HepG2 (cell line): ENCODE data around the gene MRPL37. TPM values are rescaled to one million over a fixed set of nuclear protein-coding genes. Genes with fewer than 3 reads are reported as not detected.

Experiments
- ATAC-seq: fragments of 200-7000 bp; cut with Tn5 transposase; 3 replicates; pipeline ENCODE4 v1.9.1; 2020; ENCODE audit warnings: mild to moderate bottlenecking, moderate library complexity
- BruUV-seq: library from RNA; stranded (reverse); fragments of 400-500 nt; replicated peaks from 2 replicates; lab custom pipeline; 2021; lab: Mats Ljungman, UMichigan
- CTCF ChIA-PET: fragments of 300-600 bp; formaldehyde crosslinking; extraction: SDS; loops from one replicate; lab custom pipeline; 2021; ENCODE audit warnings: low total read pairs, inconsistent platforms, low intra/inter-chr PET ratio; lab: Yijun Ruan, JAX
- POLR2A ChIA-PET: fragments of 350-600 bp; sonication (Branson Sonifier 250); formaldehyde crosslinking; loops from one replicate; lab custom pipeline; 2020; ENCODE audit warnings: antibody characterized with exemption, inconsistent platforms; lab: Yijun Ruan, JAX
- DNase-seq: peaks from one replicate; pipeline ENCODE4 v3.0.0-alpha.2; 2015; ENCODE audit warnings: low spot score
- FAIRE-seq: peaks from 3 replicates; lab custom pipeline; 2011; peaks lifted over from hg19 to GRCh38; lab: Jason Lieb, UNC
- H2AFZ ChIP-seq: one replicate; pipeline ENCODE4 v1.6.1; 2011; ENCODE audit warnings: low read length, inconsistent platforms
- H3K27ac ChIP-seq: fragments of 300-600 bp; 3 replicates; pipeline ENCODE4 v1.8.0; 2011; ENCODE audit warnings: mixed run types, mild to moderate bottlenecking, mixed read lengths, low read length, inconsistent platforms; ENCODE audit not compliant: insufficient read depth; ENCODE audit errors: extremely low read length
- H3K27me3 ChIP-seq, 2 experiments: fragments of 200-600 bp in 1 of 2; 2 replicates in 1 of 2; 3 replicates in 1 of 2; pipeline versions ENCODE4 v1.6.0 to v1.8.0; 2011; ENCODE audit warnings: low read length in 2 of 2, mild to moderate bottlenecking in 2 of 2, moderate library complexity in 2 of 2, inconsistent platforms in 1 of 2; ENCODE audit not compliant: insufficient read depth in 2 of 2, control insufficient read depth in 1 of 2
- H3K36me3 ChIP-seq, 2 experiments: fragments of 200-600 bp in 1 of 2; replicated peaks in 1 of 2; 2 replicates in 1 of 2; 3 replicates in 1 of 2; pipeline versions ENCODE4 v1.5.1 to v1.8.0; 2011; ENCODE audit warnings: low read length in 2 of 2, inconsistent platforms in 1 of 2; ENCODE audit not compliant: insufficient read depth in 2 of 2, control insufficient read depth in 1 of 2
- H3K4me1 ChIP-seq: 2 replicates; pipeline ENCODE4 v1.5.1; 2012; ENCODE audit warnings: low read length, inconsistent platforms; ENCODE audit not compliant: insufficient read depth
- H3K4me2 ChIP-seq: 2 replicates; pipeline ENCODE4 v1.6.0; 2011; ENCODE audit warnings: low read depth, low read length, inconsistent platforms
- H3K4me3 ChIP-seq, 3 experiments: fragments of 200-600 bp in 1 of 3; sonication (generic), shearing (Covaris generic) in 1 of 3; replicated peaks in 1 of 3; 2 replicates each; pipeline ENCODE4 v1.5.1; 2011 to 2016; ENCODE audit warnings: low read length in 3 of 3, inconsistent platforms in 2 of 3, low read depth in 2 of 3, mild to moderate bottlenecking in 2 of 3, control low read depth in 1 of 3, mixed read lengths in 1 of 3; ENCODE audit not compliant: insufficient read depth in 1 of 3
- H3K79me2 ChIP-seq: one replicate; pipeline ENCODE4 v1.6.1; 2011; ENCODE audit warnings: low read length, inconsistent platforms; ENCODE audit not compliant: insufficient read depth
- H3K9ac ChIP-seq: 2 replicates; pipeline ENCODE4 v1.6.0; 2011; ENCODE audit warnings: mild to moderate bottlenecking, low read depth, low read length, inconsistent platforms; ENCODE audit not compliant: insufficient read depth
- H3K9me3 ChIP-seq: 2 replicates; pipeline ENCODE4 v1.5.1; 2012; ENCODE audit warnings: mild to moderate bottlenecking, low read length
- H4K20me1 ChIP-seq: 2 replicates; pipeline ENCODE4 v1.6.0; 2011; ENCODE audit warnings: inconsistent platforms, mild to moderate bottlenecking, low read length, moderate library complexity; ENCODE audit not compliant: insufficient read depth
- AKAP8 ChIP-seq: sonication (generic); formaldehyde crosslinking; IDR thresholded peaks from 2 replicates; pipeline ENCODE4 v1.5.1; 2020; ENCODE audit warnings: mild to moderate bottlenecking, missing genetic modification reagents
- ATAD3A ChIP-seq: sonication (generic); formaldehyde crosslinking; IDR thresholded peaks from 2 replicates; pipeline ENCODE4 v1.4.0; 2020; ENCODE audit warnings: missing genetic modification reagents
- KDM1A ChIP-seq: IDR thresholded peaks from 2 replicates; pipeline ENCODE4 v1.6.1; 2016; ENCODE audit warnings: missing compliant biosample characterization
- NFE2L1 ChIP-seq: sonication (generic); formaldehyde crosslinking; IDR thresholded peaks from 2 replicates; pipeline ENCODE4 v1.4.0; 2020; ENCODE audit warnings: missing genetic modification reagents, mild to moderate bottlenecking, borderline replicate concordance
- RXRA ChIP-seq: sonication (generic); formaldehyde crosslinking; IDR thresholded peaks from 2 replicates; pipeline ENCODE4 v1.5.1; 2020; ENCODE audit warnings: missing genetic modification reagents
- ZNF235 ChIP-seq: sonication (generic); formaldehyde crosslinking; IDR thresholded peaks from 2 replicates; pipeline ENCODE4 v1.8.1; 2023; ENCODE audit warnings: mild to moderate bottlenecking, missing genetic modification reagents, borderline replicate concordance
- ZNF670 ChIP-seq: sonication (generic); formaldehyde crosslinking; IDR thresholded peaks from 2 replicates; pipeline ENCODE4 v1.8.0; 2022; ENCODE audit warnings: mild to moderate bottlenecking, missing genetic modification reagents, borderline replicate concordance
- ZNF773 ChIP-seq: sonication (generic); formaldehyde crosslinking; IDR thresholded peaks from 2 replicates; pipeline ENCODE4 v1.4.0; 2020; ENCODE audit warnings: missing genetic modification reagents, borderline replicate concordance
- ZNF83 ChIP-seq: sonication (generic); formaldehyde crosslinking; IDR thresholded peaks from 2 replicates; pipeline ENCODE4 v1.4.0; 2020; ENCODE audit warnings: missing genetic modification reagents, mild to moderate bottlenecking, borderline replicate concordance
- WGBS: methylation state at CpG from one replicate; pipeline ENCODE4 v1.1.6; 2017; ENCODE audit warnings: low lambda C conversion rate; 5-methylcytosine and 5-hydroxymethylcytosine counted together
- in situ Hi-C: cut with HindIII; loops from 2 replicates; pipeline ENCODE4 v1.10.0; 2017; ENCODE audit warnings: low pct_unique_long_range_greater_than_20kb; ENCODE audit not compliant: extremely low pct_ligation_motif_present
- intact Hi-C: fragments of 100-400 bp; cut with micrococcal nuclease; formaldehyde crosslinking; loops from one replicate; pipeline ENCODE4 v1.10.0; 2022; ENCODE audit not compliant: unreplicated experiment
- polyA plus RNA-seq, 8 experiments: library from polyadenylated mRNA; depleted of rRNA in 3 of 8; stranded (reverse) in 7 of 8; unstranded in 1 of 8; fragments of >200 nt; fragmentation: Illumina TruSeq in 4 of 8; extraction: Trizol in 4 of 8; gene quantifications; 2 replicates each; pipeline versions ENCODE4 v1.2.1 to v1.2.3, GENCODE V29; 2011 to 2016; ENCODE audit warnings: low read depth in 4 of 8, missing spikeins in 1 of 8, mixed read lengths in 1 of 8; ENCODE audit not compliant: insufficient read depth in 1 of 8
- total RNA-seq, 5 experiments: library from RNA; depleted of rRNA; stranded (reverse); fragments of >200 nt; fragmentation: Illumina TruSeq; extraction: Trizol; gene quantifications; 2 replicates each; pipeline ENCODE4 v1.2.3, GENCODE V29; 2016; ENCODE audit warnings: low read depth in 1 of 5
- TF ChIP-seq, protein P1 (sequence below): sonication (generic); formaldehyde crosslinking; IDR thresholded peaks from 2 replicates; pipeline ENCODE4 v1.5.0; 2020; ENCODE audit warnings: missing genetic modification reagents, mild to moderate bottlenecking, borderline replicate concordance
- TF ChIP-seq, protein P2 (sequence below): sonication (generic); formaldehyde crosslinking; IDR thresholded peaks from 2 replicates; pipeline ENCODE4 v1.5.1; 2020; ENCODE audit warnings: mild to moderate bottlenecking, missing genetic modification reagents, borderline replicate concordance

MRPL37 gene
- total and polyA plus RNA-seq, 2 of the 13 experiments (the other 11 are each of a cell fraction or from before 2014, with no cell fraction given) = 31.7 to 127 TPM

DNA sequence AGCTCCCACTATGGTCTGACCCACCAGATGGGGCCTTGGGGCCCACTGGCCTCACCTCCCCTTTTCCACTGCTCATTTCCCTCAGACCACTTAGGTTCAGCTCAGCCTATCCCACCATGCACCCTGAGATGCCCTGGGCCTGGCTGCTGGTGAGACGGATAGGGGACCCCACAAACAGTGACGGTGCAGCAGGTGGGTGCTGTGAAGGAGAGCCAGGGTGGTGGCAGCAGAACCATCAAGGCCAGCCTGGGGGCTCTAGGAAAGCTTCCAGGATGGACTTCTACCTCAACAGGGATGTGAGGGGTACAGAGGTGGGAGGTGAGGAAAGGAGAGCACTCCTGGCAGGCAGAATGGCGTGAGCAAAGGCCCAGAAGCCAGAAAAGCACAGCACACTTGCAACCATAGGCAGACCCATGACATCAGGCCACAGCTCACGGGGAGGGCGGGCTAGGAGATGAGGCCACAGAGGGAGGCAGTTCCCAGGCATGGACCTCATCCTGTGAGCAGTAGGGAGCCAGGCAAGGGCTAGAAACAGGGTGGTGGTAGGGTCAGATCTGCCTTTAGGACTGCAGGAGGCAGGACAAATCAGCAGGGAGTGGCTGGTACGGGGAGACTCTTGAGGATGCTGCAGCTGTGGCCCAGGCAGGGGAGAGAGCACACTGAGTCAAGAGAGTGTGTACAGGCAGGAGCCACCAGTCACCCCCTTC, 23.2 kb upstream of the MRPL37 start:
- intact Hi-C loops = no loop called here
- ATAC-seq (no peak), FAIRE-seq (no peak), DNase-seq (no peak)
- no peaks in the 10 kb centered on the region; a peak in 1 of 5 replicates for H3K36me3 ChIP-seq
- POLR2A ChIA-PET = no interaction called here
- H3K27me3 ChIP-seq = no peaks in the 10 kb centered on the region; a peak in 1 of 5 replicates
- no peak overlapping the region for H2AFZ ChIP-seq
- no peak overlapping the region for H3K9ac ChIP-seq
- H3K9me3 ChIP-seq = no peaks in the 10 kb centered on the region
- WGBS = 86% methylated on average over 6 of the region's 6 CpGs
- no peaks in the 10 kb centered on the region for H4K20me1 ChIP-seq
- in situ Hi-C loops = no loop called here
- H3K4me2 ChIP-seq = no peak overlapping the region
- CTCF ChIA-PET = no interaction called here
- no peak overlapping the region for H3K27ac ChIP-seq
- H3K4me3 ChIP-seq = no peak overlapping the region
- no TSS peak for BruUV-seq
- TF ChIP-seq KDM1A (CRISPR knock-in tag) = no peak
- TF ChIP-seq RXRA (CRISPR knock-in tag) = no peak
- TF ChIP-seq ZNF670 (CRISPR knock-in tag) = no peak
- no peak for TF ChIP-seq AKAP8 (CRISPR knock-in tag)
- no peak for TF ChIP-seq ZNF773 (CRISPR knock-in tag)
- TF ChIP-seq, all 625 proteins: peak for 0
- Histone ChIP-seq H3K4me1 (no peaks in the 10 kb centered on the region), H3K79me2 (no peaks in the 10 kb centered on the region)

DNA sequence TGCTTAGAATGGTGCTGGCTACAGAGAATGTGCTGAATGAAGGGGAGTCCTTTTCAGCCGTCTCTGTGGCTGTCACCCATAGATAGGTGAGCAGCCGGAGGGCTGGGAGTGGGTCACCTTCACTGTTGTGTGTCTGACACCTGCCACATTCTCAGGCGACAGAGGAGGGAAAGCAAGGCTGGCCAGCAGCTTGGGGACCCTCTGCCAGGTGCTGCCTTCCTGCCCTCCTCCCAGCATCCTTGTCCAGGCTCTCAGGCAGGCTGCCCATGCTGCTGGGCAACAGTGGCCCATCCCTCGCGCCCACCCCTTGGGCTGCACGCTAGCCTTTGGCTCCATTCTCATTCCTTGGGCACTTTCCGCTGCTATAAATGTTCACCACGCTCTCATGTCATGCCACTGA, 22.2 kb upstream of the MRPL37 start:
- no peaks in the 10 kb centered on the region for H3K4me1 ChIP-seq
- ATAC-seq (no peak), DNase-seq (no peak), FAIRE-seq (no peak)
- no peaks in the 10 kb centered on the region for H3K9me3 ChIP-seq
- no peaks in the 10 kb centered on the region for H4K20me1 ChIP-seq
- ChIA-PET POLR2A (no interaction called here), CTCF (no interaction called here)
- H3K79me2 ChIP-seq = no peaks in the 10 kb centered on the region
- no peak overlapping the region for H2AFZ ChIP-seq
- BruUV-seq = no TSS peak
- in situ Hi-C loops = no loop called here
- H3K36me3 ChIP-seq = no peaks in the 10 kb centered on the region; a peak in 1 of 5 replicates
- 92% methylated on average over 7 of the region's 8 CpGs for WGBS
- H3K27me3 ChIP-seq = no peaks in the 10 kb centered on the region; a peak in 1 of 5 replicates
- H3K27ac ChIP-seq = no peak overlapping the region
- TF ChIP-seq, protein P1, sequence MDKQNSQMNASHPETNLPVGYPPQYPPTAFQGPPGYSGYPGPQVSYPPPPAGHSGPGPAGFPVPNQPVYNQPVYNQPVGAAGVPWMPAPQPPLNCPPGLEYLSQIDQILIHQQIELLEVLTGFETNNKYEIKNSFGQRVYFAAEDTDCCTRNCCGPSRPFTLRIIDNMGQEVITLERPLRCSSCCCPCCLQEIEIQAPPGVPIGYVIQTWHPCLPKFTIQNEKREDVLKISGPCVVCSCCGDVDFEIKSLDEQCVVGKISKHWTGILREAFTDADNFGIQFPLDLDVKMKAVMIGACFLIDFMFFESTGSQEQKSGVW (CRISPR knock-in tag) = no peak
- TF ChIP-seq ATAD3A (no peak), ZNF235 (no peak), ZNF83 (no peak), NFE2L1 (CRISPR knock-in tag) (no peak)
- TF ChIP-seq, protein P2, sequence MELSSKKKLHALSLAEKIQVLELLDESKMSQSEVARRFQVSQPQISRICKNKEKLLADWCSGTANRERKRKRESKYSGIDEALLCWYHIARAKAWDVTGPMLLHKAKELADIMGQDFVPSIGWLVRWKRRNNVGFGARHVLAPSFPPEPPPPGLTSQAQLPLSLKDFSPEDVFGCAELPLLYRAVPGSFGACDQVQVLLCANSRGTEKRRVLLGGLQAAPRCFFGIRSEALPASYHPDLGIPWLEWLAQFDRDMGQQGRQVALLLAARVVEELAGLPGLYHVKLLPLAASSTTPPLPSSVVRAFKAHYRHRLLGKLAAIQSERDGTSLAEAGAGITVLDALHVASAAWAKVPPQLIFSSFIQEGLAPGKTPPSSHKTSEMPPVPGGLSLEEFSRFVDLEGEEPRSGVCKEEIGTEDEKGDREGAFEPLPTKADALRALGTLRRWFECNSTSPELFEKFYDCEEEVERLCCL (CRISPR knock-in tag) = no peak
- H3K9ac ChIP-seq = no peak overlapping the region
- intact Hi-C loops = no loop called here
- H3K4me2 ChIP-seq = no peak overlapping the region
- H3K4me3 ChIP-seq = no peak overlapping the region
